ENCODE data around the gene STK16.

STK16 gene

GRCh38 chr2:219214786-219215185 is 30.5 kb upstream of the STK16 start:
- no peak for TF ChIP-seq USF1 (IDR thresholded peaks at IDR 0.05)
- TF ChIP-seq EP300 (IDR thresholded peaks at IDR 0.05; ENCODE audit: borderline replicate concordance) = no peak
- TF ChIP-seq FOXM1 (IDR thresholded peaks at IDR 0.05; ENCODE audit: borderline replicate concordance, low read depth) = no peak
- no peak for TF ChIP-seq YY1 (IDR thresholded peaks at IDR 0.05; ENCODE audit: low read depth)
- no peak for TF ChIP-seq RAD21 (IDR thresholded peaks at IDR 0.05; ENCODE audit: low read depth)
- TF ChIP-seq REST (IDR thresholded peaks at IDR 0.05; ENCODE audit: low read depth) = no peak
- TF ChIP-seq NFIC (IDR thresholded peaks at IDR 0.05) = no peak
- TF ChIP-seq TAF1 (IDR thresholded peaks at IDR 0.05; ENCODE audit: low read depth) = no peak
- TF ChIP-seq MAX (IDR thresholded peaks at IDR 0.05) = no peak
- TF ChIP-seq CEBPB (IDR thresholded peaks at IDR 0.05) = no peak
- TF ChIP-seq ZBTB7A (IDR thresholded peaks at IDR 0.05; ENCODE audit: low read depth) = no peak
- no peak for TF ChIP-seq EGR1 (IDR thresholded peaks at IDR 0.05)
- no peak for TF ChIP-seq CREB1 (IDR thresholded peaks at IDR 0.05; ENCODE audit: low read depth)
- no peak for TF ChIP-seq TCF12 (IDR thresholded peaks at IDR 0.05; ENCODE audit: low read depth)
- no peak for TF ChIP-seq TEAD4 (IDR thresholded peaks at IDR 0.05)

GRCh38 chr2:219215871-219216534 is 29.3 kb upstream of the STK16 start:
- TF ChIP-seq USF1 (IDR thresholded peaks at IDR 0.05) (no peak), CREB1 (IDR thresholded peaks at IDR 0.05; ENCODE audit: low read depth) (no peak), ZBTB7A (IDR thresholded peaks at IDR 0.05; ENCODE audit: low read depth) (no peak), TCF12 (IDR thresholded peaks at IDR 0.05; ENCODE audit: low read depth) (no peak), MAX (IDR thresholded peaks at IDR 0.05) (no peak), FOXM1 (IDR thresholded peaks at IDR 0.05; ENCODE audit: borderline replicate concordance, low read depth) (no peak)

- TF ChIP-seq TEAD4 (IDR thresholded peaks at IDR 0.05) (no peak), CREB1 (IDR thresholded peaks at IDR 0.05; ENCODE audit: low read depth) (no peak), EP300 (IDR thresholded peaks at IDR 0.05; ENCODE audit: borderline replicate concordance) (no peak), USF1 (IDR thresholded peaks at IDR 0.05) (no peak), REST (IDR thresholded peaks at IDR 0.05; ENCODE audit: low read depth) (no peak), EGR1 (IDR thresholded peaks at IDR 0.05) (no peak), TCF12 (IDR thresholded peaks at IDR 0.05; ENCODE audit: low read depth) (no peak), RAD21 (IDR thresholded peaks at IDR 0.05; ENCODE audit: low read depth) (no peak), TAF1 (IDR thresholded peaks at IDR 0.05; ENCODE audit: low read depth) (no peak), ZBTB7A (IDR thresholded peaks at IDR 0.05; ENCODE audit: low read depth) (no peak), YY1 (IDR thresholded peaks at IDR 0.05; ENCODE audit: low read depth) (no peak), NFIC (IDR thresholded peaks at IDR 0.05) (no peak), FOXM1 (IDR thresholded peaks at IDR 0.05; ENCODE audit: borderline replicate concordance, low read depth) (no peak), CEBPB (IDR thresholded peaks at IDR 0.05) (no peak), MAX (IDR thresholded peaks at IDR 0.05) (no peak)
Measured at GRCh38 chr2:219216535-219216915, 28.8 kb upstream of the STK16 start.

GRCh38 chr2:219218217-219218731 is 27.0 kb upstream of the STK16 start:
- no peak for TF ChIP-seq TEAD4 (IDR thresholded peaks at IDR 0.05)
- peak; percentile 85 for TF ChIP-seq REST (IDR thresholded peaks at IDR 0.05; ENCODE audit: low read depth)
